H1 (cell line): ENCODE measurements around the gene COA1.

Experiments
- CHD1 ChIP-seq: IDR thresholded peaks from 2 replicates; pipeline ENCODE4 v1.6.1; 2012; ENCODE audit warnings: low read depth, low read length, improper control_type of control experiment
- EZH2 ChIP-seq: fragments of 200-600 bp; sonication (generic); IDR thresholded peaks from 2 replicates; pipeline ENCODE4 v1.7.1; 2012; ENCODE audit warnings: low read depth, mild to moderate bottlenecking, moderate library complexity, low read length, inconsistent platforms; ENCODE audit not compliant: severe bottlenecking
- NRF1 ChIP-seq: IDR thresholded peaks from 2 replicates; pipeline ENCODE4 v1.6.1; 2011; ENCODE audit warnings: mild to moderate bottlenecking, low read depth, low read length, improper control_type of control experiment
- POLR2A ChIP-seq, 2 experiments: IDR thresholded peaks; 1 replicate in 1 of 2; 2 replicates in 1 of 2; pipeline ENCODE4 v1.6.1; 2011; ENCODE audit warnings: low read depth in 2 of 2, low read length in 2 of 2, mild to moderate bottlenecking in 2 of 2; ENCODE audit errors: control extremely low read depth in 1 of 2
- POLR2AphosphoS5 ChIP-seq: IDR thresholded peaks from 2 replicates; pipeline ENCODE4 v1.6.1; 2011; ENCODE audit warnings: low read depth, low read length
- SRF ChIP-seq: IDR thresholded peaks from 2 replicates; pipeline ENCODE4 v1.6.1; 2011; ENCODE audit warnings: mild to moderate bottlenecking, low read depth, low read length, moderate library complexity
- TF ChIP-seq, protein P1 (sequence below), 3 experiments: IDR thresholded peaks; 1 replicate in 2 of 3; 2 replicates in 1 of 3; pipeline versions ENCODE4 v1.5.1 to v1.6.1; 2011; ENCODE audit warnings: low read length in 3 of 3, mild to moderate bottlenecking in 3 of 3, inconsistent platforms in 2 of 3, low read depth in 1 of 3, moderate library complexity in 1 of 3; ENCODE audit not compliant: insufficient read depth in 1 of 3; ENCODE audit errors: control extremely low read depth in 1 of 3

DNA sequence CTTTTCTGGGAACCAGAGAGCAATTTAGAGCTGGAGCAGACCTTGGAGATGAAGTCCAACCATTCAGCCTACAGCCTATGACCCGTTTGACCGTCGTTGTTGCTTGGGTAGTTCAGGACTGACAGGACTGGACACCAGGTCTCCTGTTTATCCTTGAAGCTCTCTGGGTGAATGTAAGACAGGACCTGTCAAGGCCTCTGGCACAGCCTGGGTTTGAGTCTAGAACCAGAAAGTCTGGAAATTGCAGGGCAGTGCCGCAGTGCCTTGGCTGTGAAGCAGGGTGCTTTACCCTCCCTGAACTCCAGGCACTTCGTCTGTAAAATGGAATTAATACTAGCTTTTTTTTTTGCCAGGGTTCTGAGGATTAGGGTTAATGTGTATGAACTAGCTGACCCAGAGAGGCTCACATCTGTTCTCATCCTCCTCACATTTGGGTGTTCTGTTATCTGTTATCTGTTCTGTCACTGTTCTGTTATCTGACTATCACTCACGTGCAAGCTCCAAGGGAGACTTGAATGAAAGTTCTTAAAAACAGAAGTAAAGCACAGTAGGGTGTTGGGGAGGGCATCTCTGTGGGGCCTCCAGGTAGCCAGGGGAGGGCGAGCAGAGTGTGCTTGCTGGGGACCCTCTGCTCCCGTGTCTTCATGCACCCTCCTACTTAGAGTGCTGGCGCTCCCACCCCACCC lies 39.0 kb upstream of the COA1 start:
- no peak for TF ChIP-seq POLR2A (IDR thresholded peaks at IDR 0.05; ENCODE audit: control extremely low read depth in 1 of 2, low read depth in 2 of 2, low read length in 2 of 2)
- TF ChIP-seq, protein P1, sequence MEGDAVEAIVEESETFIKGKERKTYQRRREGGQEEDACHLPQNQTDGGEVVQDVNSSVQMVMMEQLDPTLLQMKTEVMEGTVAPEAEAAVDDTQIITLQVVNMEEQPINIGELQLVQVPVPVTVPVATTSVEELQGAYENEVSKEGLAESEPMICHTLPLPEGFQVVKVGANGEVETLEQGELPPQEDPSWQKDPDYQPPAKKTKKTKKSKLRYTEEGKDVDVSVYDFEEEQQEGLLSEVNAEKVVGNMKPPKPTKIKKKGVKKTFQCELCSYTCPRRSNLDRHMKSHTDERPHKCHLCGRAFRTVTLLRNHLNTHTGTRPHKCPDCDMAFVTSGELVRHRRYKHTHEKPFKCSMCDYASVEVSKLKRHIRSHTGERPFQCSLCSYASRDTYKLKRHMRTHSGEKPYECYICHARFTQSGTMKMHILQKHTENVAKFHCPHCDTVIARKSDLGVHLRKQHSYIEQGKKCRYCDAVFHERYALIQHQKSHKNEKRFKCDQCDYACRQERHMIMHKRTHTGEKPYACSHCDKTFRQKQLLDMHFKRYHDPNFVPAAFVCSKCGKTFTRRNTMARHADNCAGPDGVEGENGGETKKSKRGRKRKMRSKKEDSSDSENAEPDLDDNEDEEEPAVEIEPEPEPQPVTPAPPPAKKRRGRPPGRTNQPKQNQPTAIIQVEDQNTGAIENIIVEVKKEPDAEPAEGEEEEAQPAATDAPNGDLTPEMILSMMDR (IDR thresholded peaks at IDR 0.05; ENCODE audit: control extremely low read depth in 1 of 3, insufficient read depth in 1 of 3, low read depth in 1 of 3, low read length in 3 of 3), result no peak
- TF ChIP-seq EZH2, result no peak
- no peak for TF ChIP-seq SRF
- TF ChIP-seq POLR2AphosphoS5, result no peak
- TF ChIP-seq CHD1, result no peak
- TF ChIP-seq NRF1, result no peak
